Astrocyte (in vitro differentiated cells and primary cell): ENCODE measurements around the gene ST3GAL4. TPM values are rescaled to one million over a fixed set of nuclear protein-coding genes. Genes with fewer than 3 reads are reported as not detected.

Experiments
- DNase-seq: peaks from one replicate; pipeline ENCODE4 v3.0.0-alpha.2; 2010; ENCODE audit warnings: low read depth
- FAIRE-seq: peaks from 2 replicates; lab custom pipeline; 2011; peaks lifted over from hg19 to GRCh38; lab: Jason Lieb, UNC
- H2AFZ ChIP-seq: 2 replicates; pipeline ENCODE4 v1.6.0; 2012; ENCODE audit warnings: low read depth, low read length, inconsistent platforms
- H3K27ac ChIP-seq: 2 replicates; pipeline ENCODE4 v1.5.1; 2011; ENCODE audit warnings: low read depth, low read length, inconsistent platforms
- H3K27me3 ChIP-seq: 2 replicates; pipeline ENCODE4 v1.6.0; 2011; ENCODE audit warnings: low read length, inconsistent platforms; ENCODE audit not compliant: insufficient read depth
- H3K36me3 ChIP-seq: 2 replicates; pipeline ENCODE4 v1.5.1; 2011; ENCODE audit warnings: low read length, inconsistent platforms; ENCODE audit not compliant: insufficient read depth
- H3K4me1 ChIP-seq: 2 replicates; pipeline ENCODE4 v1.5.1; 2011; ENCODE audit warnings: low read length, inconsistent platforms; ENCODE audit not compliant: insufficient read depth
- H3K4me2 ChIP-seq: 2 replicates; pipeline ENCODE4 v1.6.0; 2012; ENCODE audit warnings: low read length, inconsistent platforms
- H3K4me3 ChIP-seq: 2 replicates; pipeline ENCODE4 v1.5.1; 2011; ENCODE audit warnings: low read depth, mild to moderate bottlenecking, low read length, inconsistent platforms; ENCODE audit not compliant: insufficient read depth
- H3K79me2 ChIP-seq: 2 replicates; pipeline ENCODE4 v1.6.0; 2012; ENCODE audit warnings: mild to moderate bottlenecking, low read length, inconsistent platforms; ENCODE audit not compliant: insufficient read depth
- H3K9ac ChIP-seq: 2 replicates; pipeline ENCODE4 v1.6.0; 2012; ENCODE audit warnings: mild to moderate bottlenecking, low read length, inconsistent platforms
- H3K9me3 ChIP-seq: 2 replicates; pipeline ENCODE4 v1.5.1; 2012; ENCODE audit warnings: low read depth, mild to moderate bottlenecking, low read length, inconsistent platforms; ENCODE audit not compliant: insufficient read depth
- H4K20me1 ChIP-seq: 2 replicates; pipeline ENCODE4 v1.6.0; 2012; ENCODE audit warnings: low read length, inconsistent platforms; ENCODE audit not compliant: insufficient read depth
- H3K27ac Mint-ChIP-seq: one replicate; pipeline ENCODE4 v1.8.0; 2021; ENCODE audit warnings: mild to moderate bottlenecking, mixed read lengths; ENCODE audit not compliant: unreplicated experiment
- H3K27me3 Mint-ChIP-seq: one replicate; pipeline ENCODE4 v1.8.0; 2021; ENCODE audit warnings: low read depth, mixed read lengths; ENCODE audit not compliant: unreplicated experiment
- H3K36me3 Mint-ChIP-seq: one replicate; pipeline ENCODE4 v1.8.0; 2021; ENCODE audit warnings: low read depth, mixed read lengths; ENCODE audit not compliant: unreplicated experiment
- H3K4me1 Mint-ChIP-seq: one replicate; pipeline ENCODE4 v1.8.0; 2021; ENCODE audit warnings: low read depth, mixed read lengths; ENCODE audit not compliant: unreplicated experiment
- H3K4me3 Mint-ChIP-seq: one replicate; pipeline ENCODE4 v1.8.0; 2021; ENCODE audit warnings: mild to moderate bottlenecking, moderate library complexity, mixed read lengths; ENCODE audit not compliant: unreplicated experiment
- H3K9me3 Mint-ChIP-seq: one replicate; pipeline ENCODE4 v1.8.0; 2021; ENCODE audit warnings: mild to moderate bottlenecking, mixed read lengths; ENCODE audit not compliant: unreplicated experiment
- CTCF ChIP-seq: IDR thresholded peaks from 2 replicates; pipeline ENCODE4 v1.5.1; 2011; ENCODE audit warnings: low read depth, mild to moderate bottlenecking, inconsistent platforms, low read length, moderate library complexity; ENCODE audit not compliant: insufficient read depth
- EZH2 ChIP-seq: IDR thresholded peaks from 2 replicates; pipeline ENCODE4 v1.6.1; 2012; ENCODE audit warnings: mild to moderate bottlenecking, low read length, inconsistent platforms; ENCODE audit not compliant: insufficient read depth
- total RNA-seq: library from RNA; stranded (reverse); gene quantifications from 2 replicates; pipeline ENCODE4 v1.2.1, GENCODE V29; 2021

Gene ST3GAL4
- total RNA-seq, 1 donor from 2014 or later: 12.2 TPM

GRCh38 chr11:126350836-126351235, 4.7 kb upstream of the ST3GAL4 start:
- Mint-ChIP-seq H3K4me3 (no peak overlapping the region), H3K27me3 (no peaks in the 10 kb centered on the region), H3K27ac (no peak overlapping the region), H3K36me3 (peaks cover 5% of the 10 kb centered on the region), H3K4me1 (peaks cover 21% of the 10 kb centered on the region), H3K9me3 (no peaks in the 10 kb centered on the region)
- Histone ChIP-seq H3K9ac (no peak overlapping the region), H3K27me3 (no peaks in the 10 kb centered on the region), H3K4me3 (no peak overlapping the region), H3K9me3 (no peaks in the 10 kb centered on the region), H3K79me2 (peaks cover 39% of the 10 kb centered on the region), H3K36me3 (no peaks in the 10 kb centered on the region), H3K4me2 (no peak overlapping the region), H3K4me1 (peaks cover 32% of the 10 kb centered on the region), H4K20me1 (peaks cover 18% of the 10 kb centered on the region), H3K27ac (no peak overlapping the region), H2AFZ (no peak overlapping the region)
- DNase-seq (no peak), FAIRE-seq (no peak)
- no peak for TF ChIP-seq CTCF
- no peak for TF ChIP-seq EZH2

GRCh38 chr11:126352163-126352562, 3.3 kb upstream of the ST3GAL4 start:
- Histone ChIP-seq H3K4me3 (no peak overlapping the region), H3K4me2 (no peak overlapping the region), H3K79me2 (peaks cover 51% of the 10 kb centered on the region), H4K20me1 (peaks cover 18% of the 10 kb centered on the region), H3K4me1 (peaks cover 36% of the 10 kb centered on the region), H3K36me3 (no peaks in the 10 kb centered on the region), H2AFZ (no peak overlapping the region), H3K9me3 (no peaks in the 10 kb centered on the region), H3K27me3 (no peaks in the 10 kb centered on the region), H3K9ac (no peak overlapping the region), H3K27ac (no peak overlapping the region)
- H3K9me3 Mint-ChIP-seq: no peaks in the 10 kb centered on the region
- no peak overlapping the region for H3K27ac Mint-ChIP-seq
- no peaks in the 10 kb centered on the region for H3K27me3 Mint-ChIP-seq
- FAIRE-seq (no peak), DNase-seq (no peak)
- peaks cover 2% of the 10 kb centered on the region for H3K36me3 Mint-ChIP-seq
- TF ChIP-seq EZH2: no peak
- TF ChIP-seq CTCF: no peak
- no peak overlapping the region for H3K4me3 Mint-ChIP-seq
- H3K4me1 Mint-ChIP-seq: peaks cover 18% of the 10 kb centered on the region

- Histone ChIP-seq H4K20me1 (peaks cover 19% of the 10 kb centered on the region), H3K9me3 (no peaks in the 10 kb centered on the region), H3K4me3 (no peak overlapping the region), H3K79me2 (peaks cover 55% of the 10 kb centered on the region), H3K27me3 (no peaks in the 10 kb centered on the region), H3K4me1 (peaks cover 37% of the 10 kb centered on the region), H3K36me3 (no peaks in the 10 kb centered on the region), H2AFZ (no peak overlapping the region), H3K4me2 (peak overlapping the region; percentile 67), H3K27ac (peak overlapping the region; percentile 23), H3K9ac (no peak overlapping the region)
- Mint-ChIP-seq H3K27ac (peak overlapping the region; percentile 18), H3K4me1 (peaks cover 18% of the 10 kb centered on the region), H3K9me3 (no peaks in the 10 kb centered on the region), H3K4me3 (peak overlapping the region; percentile 21), H3K27me3 (no peaks in the 10 kb centered on the region), H3K36me3 (peaks cover 2% of the 10 kb centered on the region)
- no peak for TF ChIP-seq CTCF
- no peak for TF ChIP-seq EZH2
- DNase-seq (peak; percentile 65), FAIRE-seq (no peak)
Measured at GRCh38 chr11:126352934-126353801, 2.3 kb upstream of the ST3GAL4 start.
